Glomerular endothelial cell (primary cell): ENCODE results near the gene CROCC. TPM values are rescaled to one million over a fixed set of nuclear protein-coding genes. Genes with fewer than 3 reads are reported as not detected.
"Not testable (repeated sequence)": the region's sequence is repeated elsewhere in the genome, so short reads cannot be mapped to it uniquely, and the experiment has no call there.

Source experiments
- DNase-seq: peaks from one replicate; pipeline ENCODE4 v3.0.0-alpha.2; 2011; ENCODE audit warnings: low read depth, low spot score; ENCODE audit errors: extremely low read depth
- total RNA-seq: library from RNA; depleted of rRNA; stranded (reverse); fragments of >200 nt; gene quantifications from 2 replicates; pipeline ENCODE4 v1.2.3, GENCODE V29; 2015

Gene CROCC
- total RNA-seq, 1 donor from 2014 or later: 22.9 TPM

DNA sequence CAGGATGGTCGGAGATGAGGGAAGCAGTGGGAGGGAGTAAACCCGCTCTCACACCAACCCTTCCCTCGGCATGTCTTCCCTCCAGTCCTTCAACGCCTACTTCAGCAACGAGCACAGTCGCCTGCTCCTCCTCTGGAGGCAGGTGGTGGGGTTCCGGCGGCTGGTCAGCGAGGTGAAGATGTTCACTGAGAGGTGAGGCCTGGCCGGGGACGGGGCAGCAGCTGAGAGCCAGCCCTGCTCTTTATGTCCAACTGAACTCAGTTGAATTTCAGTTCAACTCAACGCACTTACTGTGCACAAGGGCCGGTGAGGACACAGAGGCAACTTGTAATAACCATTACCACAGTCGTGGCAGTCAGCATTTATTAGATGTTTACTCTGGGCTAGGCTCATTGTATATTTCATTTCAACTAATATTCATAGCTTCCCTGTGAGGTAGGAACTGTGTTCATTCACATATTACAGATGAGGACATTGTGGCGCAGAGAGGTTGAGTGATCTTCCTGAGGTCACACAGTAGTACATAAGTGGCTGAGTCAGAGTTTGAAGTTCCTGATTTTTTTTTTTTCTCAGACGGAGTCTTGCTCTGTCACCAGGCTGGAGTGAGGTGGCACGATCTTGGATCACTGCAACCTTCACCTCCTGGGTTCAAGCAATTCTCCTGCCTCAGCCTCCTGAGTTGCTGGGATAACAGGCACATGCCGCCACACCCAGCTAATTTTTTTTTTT lies 9.6 kb downstream of the CROCC start:
- DNase-seq: not testable (repeated sequence)

DNA sequence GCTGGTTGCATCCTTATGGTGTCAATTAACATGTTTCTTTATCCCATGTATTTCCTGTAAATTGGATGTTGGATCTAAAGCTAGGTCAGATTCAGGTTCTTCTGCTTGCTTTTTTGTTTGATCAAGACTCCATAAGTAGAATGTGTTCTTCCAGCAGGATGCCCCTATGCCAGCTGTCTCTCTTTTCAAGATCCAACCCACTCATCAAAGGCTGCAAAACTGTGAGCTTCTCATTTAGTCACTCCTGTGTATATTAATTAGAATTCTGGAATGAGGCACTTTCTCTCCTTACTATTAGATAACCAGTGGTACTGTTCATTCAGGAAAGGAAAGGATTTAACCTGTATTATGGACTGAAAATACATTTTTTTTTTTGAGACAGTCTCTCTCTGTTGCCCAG lies 12.2 kb downstream of the CROCC start:
- DNase-seq: not testable (repeated sequence)

DNA sequence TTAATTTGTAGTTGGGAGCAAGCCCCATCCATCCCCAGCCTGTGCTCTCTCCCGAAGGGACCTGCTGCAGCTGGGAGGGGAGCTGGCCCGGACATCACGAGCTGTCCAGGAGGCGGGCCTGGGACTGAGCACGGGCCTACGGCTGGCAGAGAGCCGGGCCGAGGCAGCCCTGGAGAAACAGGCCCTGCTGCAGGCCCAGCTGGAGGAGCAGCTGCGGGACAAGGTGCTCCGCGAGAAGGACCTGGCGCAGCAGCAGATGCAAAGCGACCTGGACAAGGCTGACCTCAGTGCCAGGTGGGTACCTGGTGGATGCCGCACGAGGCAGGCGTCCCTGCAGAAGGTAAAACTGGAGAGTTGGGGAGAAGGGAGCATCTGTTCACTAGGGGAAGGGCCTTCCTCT lies 14.8 kb downstream of the CROCC start:
- not testable (repeated sequence) for DNase-seq

DNA sequence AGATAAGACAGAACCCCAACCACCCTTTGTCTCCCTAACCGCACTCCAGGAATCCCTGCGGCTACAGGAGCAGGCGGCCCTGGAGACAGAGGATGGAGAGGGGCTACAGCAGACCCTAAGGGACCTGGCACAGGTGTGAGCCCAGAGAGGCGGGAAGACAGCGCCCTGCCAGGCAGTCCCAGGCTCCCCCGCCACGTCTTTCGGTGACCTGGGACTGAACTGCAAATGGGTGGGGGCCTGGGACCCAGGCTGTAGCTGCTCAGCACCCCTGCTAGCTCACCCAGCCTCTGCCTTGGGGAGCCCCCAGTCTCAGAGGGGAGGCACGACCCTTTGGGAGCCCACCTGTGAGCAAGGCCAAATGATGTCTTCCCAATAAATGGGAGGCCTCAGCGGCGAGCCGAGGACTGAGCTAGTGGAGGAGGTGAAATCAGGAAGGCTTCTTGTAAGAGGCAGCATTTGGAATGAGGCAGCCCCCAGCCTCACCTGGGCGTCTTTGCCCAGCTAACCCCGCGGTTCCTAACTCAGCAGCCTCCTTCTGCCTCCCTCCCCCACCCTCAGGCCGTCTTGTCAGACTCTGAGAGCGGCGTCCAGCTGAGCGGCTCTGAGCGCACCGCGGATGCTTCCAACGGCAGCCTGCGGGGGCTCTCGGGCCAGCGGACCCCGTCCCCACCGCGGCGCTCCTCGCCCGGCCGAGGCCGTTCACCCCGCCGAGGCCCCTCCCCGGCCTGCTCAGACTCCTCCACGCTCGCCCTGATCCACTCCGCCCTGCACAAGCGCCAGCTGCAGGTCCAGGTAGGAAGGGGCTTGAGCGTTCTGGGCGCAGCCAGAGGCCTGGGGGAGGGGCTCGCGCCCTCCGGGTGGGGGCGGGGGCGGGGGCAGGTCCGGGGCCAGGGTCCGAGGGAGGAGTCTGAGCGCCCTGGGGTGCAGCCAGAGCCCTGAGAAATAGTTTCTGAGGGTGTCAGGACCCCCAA lies 16.9 kb downstream of the CROCC start:
- DNase-seq: no peak

DNA sequence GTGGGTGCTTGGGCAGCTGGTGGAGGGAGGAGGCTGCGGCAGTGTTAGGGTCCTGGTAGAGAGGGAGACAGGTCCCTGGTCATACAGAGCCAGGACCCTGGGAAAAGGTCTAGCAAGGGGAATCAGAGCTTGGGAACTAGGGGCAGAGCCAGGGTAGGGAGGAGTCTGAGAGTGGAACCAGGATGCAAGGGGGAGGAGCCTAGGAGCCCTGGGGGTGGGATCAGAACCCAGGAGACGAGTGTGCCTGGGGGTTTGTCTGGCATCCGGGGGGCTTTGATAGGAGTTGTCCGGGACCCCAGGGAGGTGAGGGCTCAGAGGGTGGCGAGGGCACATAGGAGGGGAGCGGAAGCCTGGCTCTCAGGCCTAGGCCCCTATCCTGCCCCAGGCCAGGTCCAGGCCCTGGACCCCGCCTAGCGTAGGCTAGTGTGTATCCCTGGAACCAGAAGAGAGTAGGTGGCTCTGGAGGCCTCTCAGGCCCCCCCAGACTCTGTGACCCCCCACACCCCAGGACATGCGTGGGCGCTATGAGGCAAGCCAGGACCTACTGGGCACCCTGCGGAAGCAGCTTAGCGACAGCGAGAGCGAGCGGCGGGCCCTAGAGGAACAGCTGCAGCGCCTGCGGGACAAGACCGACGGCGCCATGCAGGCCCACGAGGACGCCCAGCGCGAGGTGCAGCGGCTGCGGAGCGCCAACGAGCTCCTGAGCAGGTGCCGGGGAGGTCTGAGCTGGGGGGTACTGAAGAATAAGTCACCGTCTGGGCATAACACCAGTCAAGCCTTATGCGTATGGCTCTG lies 17.9 kb downstream of the CROCC start:
- DNase-seq: not testable (repeated sequence)

DNA sequence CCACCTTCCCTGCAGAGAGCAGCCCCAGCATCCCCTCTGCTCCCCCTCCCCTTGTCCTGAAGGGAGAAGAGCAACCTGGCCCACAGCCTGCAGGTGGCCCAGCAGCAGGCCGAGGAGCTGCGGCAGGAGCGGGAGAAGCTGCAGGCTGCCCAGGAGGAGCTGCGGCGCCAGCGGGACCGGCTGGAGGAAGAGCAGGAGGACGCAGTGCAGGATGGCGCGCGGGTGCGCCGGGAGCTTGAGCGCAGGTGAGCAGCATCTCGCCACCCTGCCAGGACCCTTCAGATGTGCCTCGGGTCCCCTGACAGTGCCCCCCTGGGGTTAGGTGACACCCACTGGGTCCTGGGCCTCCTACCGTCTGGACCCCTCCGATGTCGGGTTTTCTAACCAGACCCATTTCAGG lies 22.3 kb downstream of the CROCC start:
- DNase-seq: no peak

DNA sequence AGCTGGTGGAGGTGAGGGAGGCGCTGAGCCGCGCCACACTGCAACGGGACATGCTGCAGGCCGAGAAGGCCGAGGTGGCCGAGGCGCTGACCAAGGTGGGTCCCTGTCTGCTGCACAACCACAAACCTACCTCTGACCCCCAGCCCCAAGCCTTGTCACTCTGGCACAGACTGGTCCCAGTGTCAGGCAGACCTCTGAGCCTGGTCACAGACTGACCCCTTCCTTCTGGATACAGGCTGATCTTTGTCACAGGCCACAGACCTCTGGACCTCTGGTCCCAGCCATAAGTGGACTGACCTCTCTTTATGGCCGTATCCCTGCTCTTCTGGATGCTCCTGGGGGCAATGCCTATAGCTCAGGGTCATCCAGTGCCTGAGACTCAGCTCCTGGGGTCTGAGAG lies 23.8 kb downstream of the CROCC start:
- not testable (repeated sequence) for DNase-seq

DNA sequence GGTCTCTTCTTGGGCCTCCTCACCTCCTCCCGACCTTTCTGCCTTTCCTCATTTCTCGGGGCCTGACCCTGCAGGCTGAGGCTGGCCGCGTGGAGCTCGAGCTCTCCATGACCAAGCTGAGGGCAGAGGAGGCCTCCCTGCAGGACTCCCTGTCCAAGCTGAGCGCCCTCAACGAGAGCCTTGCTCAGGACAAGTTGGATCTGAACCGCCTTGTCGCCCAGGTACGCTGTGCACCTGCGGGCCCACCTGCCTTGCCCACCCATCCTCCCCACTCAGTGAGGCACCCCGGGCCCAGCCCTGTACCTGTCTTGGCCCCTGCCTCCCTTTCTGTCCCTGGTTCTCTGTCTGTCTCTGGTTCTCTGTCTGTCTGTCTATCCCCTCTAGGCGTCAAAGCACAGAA lies 24.5 kb downstream of the CROCC start:
- not testable (repeated sequence) for DNase-seq

DNA sequence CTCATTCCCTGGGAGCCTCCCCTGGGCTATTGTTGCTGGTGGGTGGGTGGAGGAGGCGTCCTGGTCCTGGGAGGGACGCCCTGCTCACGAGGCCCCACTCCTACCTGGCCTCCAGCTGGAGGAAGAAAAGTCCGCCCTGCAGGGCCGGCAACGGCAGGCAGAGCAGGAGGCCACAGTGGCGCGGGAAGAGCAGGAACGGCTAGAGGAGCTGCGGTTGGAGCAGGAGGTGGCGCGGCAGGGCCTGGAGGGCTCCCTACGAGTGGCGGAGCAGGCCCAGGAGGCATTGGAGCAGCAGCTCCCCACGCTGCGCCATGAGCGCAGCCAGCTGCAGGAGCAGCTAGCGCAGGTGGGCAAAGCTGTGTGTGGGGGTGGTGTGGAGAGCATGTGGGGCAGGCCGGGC lies 24.9 kb downstream of the CROCC start:
- DNase-seq: no peak

DNA sequence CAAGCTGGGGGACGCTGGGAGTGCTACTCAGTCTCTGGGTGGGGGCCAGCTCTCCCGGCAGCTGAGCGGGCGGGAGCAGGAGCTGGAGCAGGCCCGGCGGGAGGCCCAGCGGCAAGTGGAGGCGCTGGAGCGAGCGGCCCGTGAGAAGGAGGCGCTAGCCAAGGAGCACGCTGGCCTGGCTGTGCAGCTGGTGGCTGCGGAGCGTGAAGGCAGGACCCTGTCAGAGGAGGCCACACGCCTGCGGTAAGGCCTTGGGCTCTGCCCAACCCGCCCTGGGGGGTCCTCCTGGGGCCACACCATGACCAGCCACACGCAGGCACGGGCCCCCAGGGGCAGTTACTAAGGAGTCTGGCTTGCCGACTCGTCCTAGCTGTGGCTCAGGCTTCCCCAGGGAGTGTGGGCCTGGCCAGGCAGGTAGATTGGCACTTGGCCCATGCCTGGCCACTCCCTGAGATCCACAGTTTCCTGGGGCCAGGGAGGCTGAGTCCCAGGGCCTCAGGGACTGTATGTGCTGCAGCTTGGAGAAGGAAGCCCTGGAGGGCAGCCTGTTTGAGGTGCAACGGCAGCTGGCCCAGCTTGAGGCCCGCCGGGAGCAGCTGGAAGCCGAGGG lies 26.7 kb downstream of the CROCC start:
- not testable (repeated sequence) for DNase-seq

DNA sequence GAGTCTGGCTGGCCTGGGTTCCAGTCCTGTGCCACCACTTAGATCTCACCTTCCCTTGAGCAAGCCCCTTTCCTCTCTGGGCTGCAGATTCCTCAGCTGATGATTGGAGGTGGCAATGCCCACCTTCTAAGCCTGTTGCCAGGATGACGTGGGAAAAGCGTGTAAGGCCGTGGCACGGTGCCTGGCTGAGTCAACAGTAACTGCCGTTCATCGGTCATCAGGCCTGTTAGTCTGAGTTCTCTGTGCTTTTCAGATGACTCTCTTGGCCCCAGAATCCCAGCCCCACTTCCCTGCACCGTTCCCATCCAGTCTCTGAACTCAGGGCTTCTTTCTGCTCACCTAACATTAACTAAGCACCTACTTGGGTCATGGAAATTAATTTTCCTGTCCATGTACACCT lies 27.3 kb downstream of the CROCC start:
- DNase-seq: not testable (repeated sequence)

DNA sequence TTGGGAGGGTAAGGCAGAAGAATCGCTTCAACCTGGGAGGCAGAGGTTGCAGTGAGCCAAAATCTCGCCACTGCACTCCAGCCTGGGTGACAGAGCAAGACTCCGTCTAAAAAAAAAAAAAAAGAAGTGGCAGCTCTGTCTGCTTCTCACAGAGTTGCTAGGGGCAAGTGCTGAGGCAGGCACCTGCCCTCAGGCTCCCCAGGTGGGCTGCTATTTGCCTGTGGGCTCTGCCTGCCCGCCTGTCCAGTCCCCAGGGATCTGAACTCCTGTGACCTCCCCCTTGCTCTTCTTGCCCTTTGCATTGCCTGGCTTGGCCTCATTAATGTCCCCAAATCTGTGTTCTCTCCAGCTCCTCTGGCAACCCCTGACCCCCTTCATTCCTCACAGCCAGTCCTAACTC lies 30.6 kb downstream of the CROCC start:
- DNase-seq: not testable (repeated sequence)

DNA sequence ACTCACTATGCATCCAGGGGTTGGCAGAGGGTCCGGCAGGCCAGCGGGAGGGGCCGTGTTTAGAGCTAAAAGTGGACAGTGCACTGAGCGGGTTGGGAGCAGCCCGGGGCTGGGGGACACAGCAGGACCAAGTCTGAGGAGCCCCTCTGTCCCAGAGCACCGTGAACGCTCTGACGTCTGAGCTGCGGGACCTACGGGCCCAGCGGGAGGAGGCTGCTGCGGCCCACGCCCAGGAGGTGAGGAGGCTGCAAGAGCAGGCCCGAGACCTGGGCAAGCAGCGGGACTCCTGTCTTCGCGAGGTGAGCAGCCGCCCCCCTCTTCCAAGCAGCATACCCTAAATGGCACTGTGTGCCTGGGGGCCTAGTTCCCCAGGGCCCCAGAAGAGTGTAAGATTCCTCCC lies 32.8 kb downstream of the CROCC start:
- no peak for DNase-seq

DNA sequence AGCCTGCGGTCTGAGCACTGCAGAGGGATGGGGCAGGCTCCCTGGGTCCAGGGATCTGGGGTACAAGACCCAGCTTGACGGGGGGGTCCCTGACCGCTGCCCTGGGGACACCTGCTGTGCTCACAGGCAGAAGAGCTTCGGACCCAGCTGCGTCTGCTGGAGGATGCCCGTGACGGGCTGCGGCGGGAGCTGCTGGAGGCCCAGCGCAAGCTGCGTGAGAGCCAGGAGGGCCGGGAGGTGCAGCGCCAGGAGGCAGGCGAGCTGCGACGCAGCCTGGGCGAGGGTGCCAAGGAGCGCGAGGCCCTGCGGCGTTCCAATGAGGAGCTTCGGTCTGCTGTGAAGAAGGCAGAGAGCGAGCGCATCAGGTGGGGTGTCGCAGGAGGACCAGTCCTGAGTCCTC lies 33.5 kb downstream of the CROCC start:
- DNase-seq: no peak

DNA sequence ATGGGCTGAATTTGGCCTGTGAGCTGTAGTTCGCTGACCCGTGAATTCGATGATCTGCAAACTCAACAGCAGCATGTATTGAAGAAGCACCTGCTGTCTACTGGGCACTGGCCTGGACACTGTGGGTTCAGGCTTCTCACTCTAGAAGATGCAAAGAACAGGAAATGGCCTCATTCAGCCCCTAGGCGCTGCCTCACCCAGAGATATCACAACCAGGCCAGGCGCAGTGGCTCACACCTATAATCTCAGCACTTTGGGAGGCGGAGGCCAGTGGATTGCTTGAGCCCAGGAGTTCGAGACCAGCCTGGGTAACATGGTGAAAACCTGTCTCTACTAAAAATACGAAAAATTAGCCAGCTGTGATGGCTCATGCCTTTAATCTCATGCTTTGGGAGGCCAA lies 35.0 kb downstream of the CROCC start:
- DNase-seq: no peak

DNA sequence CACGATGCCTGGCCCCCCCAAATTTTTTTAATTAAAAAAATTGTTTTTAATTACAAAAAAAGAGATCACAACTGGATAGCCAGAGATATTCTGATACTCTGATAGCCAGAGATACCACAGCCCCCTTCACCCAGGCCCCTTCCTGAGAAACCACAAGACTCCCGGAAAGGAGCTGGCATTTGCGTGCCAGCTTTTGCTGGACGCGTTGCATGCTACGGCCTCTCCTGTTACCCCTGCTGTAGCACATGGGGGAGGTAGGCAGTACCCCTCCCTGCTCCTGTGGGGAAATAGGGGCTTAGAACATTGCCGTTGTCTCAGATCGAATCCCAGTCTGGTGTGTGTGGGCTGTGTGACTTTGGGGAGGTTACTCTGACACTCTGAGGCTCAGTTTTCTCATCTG lies 36.0 kb downstream of the CROCC start:
- DNase-seq: no peak

DNA sequence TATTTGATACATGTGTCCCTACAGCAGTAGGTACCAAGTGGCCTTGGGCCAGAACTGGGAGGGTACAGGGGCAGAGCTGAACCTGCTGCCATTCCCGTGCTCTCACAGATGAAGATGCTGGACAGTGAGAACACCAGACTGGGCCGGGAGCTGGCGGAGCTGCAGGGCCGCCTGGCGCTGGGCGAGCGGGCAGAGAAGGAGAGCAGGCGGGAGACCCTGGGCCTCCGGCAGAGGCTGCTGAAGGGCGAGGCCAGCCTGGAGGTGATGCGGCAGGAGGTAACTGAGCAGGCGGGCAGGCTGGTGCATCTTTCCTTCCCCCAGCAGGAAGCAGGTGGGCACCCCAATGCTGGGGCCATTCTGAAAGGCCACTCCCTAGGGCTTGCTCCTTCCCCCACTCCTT lies 36.7 kb downstream of the CROCC start:
- DNase-seq: no peak

DNA sequence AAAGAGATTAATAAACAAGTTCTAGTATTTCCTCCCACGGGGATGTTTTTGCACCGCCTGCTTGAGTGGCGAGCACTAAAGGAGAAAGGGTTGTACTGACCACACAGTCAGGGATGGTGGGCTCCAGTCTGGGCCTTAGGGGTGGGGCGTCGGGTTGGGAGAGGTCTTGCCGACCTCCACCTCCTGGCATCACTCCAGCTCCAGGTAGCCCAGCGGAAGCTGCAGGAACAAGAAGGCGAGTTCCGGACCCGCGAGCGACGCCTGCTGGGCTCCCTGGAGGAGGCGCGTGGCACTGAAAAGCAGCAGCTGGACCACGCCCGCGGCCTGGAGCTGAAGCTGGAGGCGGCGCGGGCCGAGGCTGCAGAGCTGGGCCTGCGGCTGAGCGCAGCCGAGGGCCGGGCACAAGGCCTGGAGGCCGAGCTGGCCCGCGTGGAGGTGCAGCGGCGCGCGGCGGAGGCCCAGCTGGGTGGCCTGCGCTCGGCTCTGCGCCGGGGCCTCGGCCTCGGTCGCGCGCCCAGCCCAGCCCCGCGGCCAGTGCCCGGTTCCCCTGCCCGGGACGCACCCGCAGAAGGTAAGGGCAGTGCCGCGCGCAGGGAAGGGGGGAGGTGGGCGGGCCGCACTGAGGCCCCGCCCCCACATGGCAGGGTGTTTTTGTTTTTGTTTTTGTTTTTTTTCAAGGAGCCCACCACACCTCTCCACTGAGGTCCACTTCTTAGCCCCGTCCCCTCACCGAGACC lies 39.0 kb downstream of the CROCC start:
- DNase-seq: no peak

DNA sequence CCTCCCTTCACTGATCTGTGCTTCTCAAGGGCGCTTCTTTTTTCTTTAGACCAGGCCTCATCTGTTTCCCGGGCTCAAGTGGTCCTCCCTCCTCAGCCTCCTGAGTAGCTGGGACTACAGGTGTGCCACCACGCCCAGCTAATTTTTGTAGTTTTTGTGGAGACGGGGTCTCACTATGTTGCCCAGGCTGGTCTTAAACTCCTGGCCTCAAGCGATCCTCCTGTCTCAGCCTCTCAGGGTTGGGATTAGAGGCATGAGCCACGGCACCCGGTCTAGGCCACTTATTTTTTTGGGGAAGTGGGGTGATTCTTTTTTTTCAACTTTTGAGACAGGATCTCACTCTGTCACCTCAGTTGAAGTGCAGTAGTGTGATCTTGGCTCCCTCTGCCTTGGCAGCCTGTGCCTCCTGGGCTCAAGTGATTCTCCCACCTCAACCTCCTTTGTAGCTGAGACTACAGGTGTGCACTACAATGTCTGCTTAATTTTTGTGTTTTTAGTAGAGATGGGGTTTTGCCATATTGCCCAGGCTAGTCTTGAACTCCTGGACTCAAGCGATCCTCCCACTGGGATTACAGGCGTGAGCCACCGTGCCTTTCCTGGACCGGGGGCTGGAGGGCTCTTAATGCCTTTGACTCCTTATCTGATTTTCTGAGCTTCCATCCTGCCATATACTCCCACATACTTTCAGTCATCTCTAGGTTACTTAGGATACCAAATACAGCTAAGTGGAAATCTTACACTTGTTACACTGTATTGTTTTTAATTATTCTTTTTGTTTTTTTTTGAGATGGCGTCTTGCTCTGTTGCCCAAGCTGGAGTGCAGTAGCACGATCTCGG lies 39.8 kb downstream of the CROCC start:
- DNase-seq: no peak
